Mesenteric fat pad (tissue), 1 donor: ENCODE data around the gene PAM. TPM values are rescaled to one million over a fixed set of nuclear protein-coding genes. Genes with fewer than 3 reads are reported as not detected.
"Not testable (repeated sequence)": the region's sequence is repeated elsewhere in the genome, so short reads cannot be mapped to it uniquely, and the experiment has no call there.

Experiments used
- DNase-seq: peaks from one replicate; pipeline ENCODE4 v3.0.0-alpha.2; 2020; ENCODE audit warnings: low spot score
- total RNA-seq: library from RNA; stranded (reverse); fragmentation: NEBNext Ultra II Directional; extraction: Animal tissue kit (Norgen Biotek cat#: 25700); gene quantifications from one replicate; pipeline ENCODE4 v1.2.1, GENCODE V29; 2021
- donor health status: DM: yes; HTN: yes; CAD: no.

Gene PAM
- total RNA-seq, 1 donor from 2014 or later = 216 TPM

GRCh38 chr5:102986074-102986473 lies 231.0 kb downstream of the PAM start:
- DNase-seq = no peak

- no peak for DNase-seq
These were observed 233.4 kb downstream of the PAM start for GRCh38 chr5:102988459-102988858.

GRCh38 chr5:102991802-102992201 lies 236.7 kb downstream of the PAM start:
- DNase-seq = no peak

GRCh38 chr5:102996011-102996575 lies 241.0 kb downstream of the PAM start:
- DNase-seq = no peak

- no peak for DNase-seq
These were observed 243.1 kb downstream of the PAM start for GRCh38 chr5:102998224-102998623.

GRCh38 chr5:102999191-102999590 lies 244.1 kb downstream of the PAM start:
- DNase-seq = no peak

- DNase-seq = not testable (repeated sequence)
These were observed 244.5 kb downstream of the PAM start for GRCh38 chr5:102999621-103000020.

GRCh38 chr5:103000089-103000488 lies 245.0 kb downstream of the PAM start:
- DNase-seq = no peak

GRCh38 chr5:103003872-103004271 lies 248.8 kb downstream of the PAM start:
- DNase-seq = no peak

- DNase-seq = no peak
These were observed 250.2 kb downstream of the PAM start for GRCh38 chr5:103005276-103005675.

GRCh38 chr5:103006921-103007320 lies 251.8 kb downstream of the PAM start:
- no peak for DNase-seq

GRCh38 chr5:103010168-103010567 lies 255.1 kb downstream of the PAM start:
- DNase-seq = no peak

- DNase-seq = no peak
These were observed 258.9 kb downstream of the PAM start for GRCh38 chr5:103013933-103014552.

GRCh38 chr5:103014983-103015382 lies 259.9 kb downstream of the PAM start:
- DNase-seq = no peak

GRCh38 chr5:103016167-103016566 lies 261.1 kb downstream of the PAM start:
- no peak for DNase-seq

- no peak for DNase-seq
These were observed 264.7 kb downstream of the PAM start for GRCh38 chr5:103019804-103020203.

GRCh38 chr5:103021314-103021713 lies 266.2 kb downstream of the PAM start:
- no peak for DNase-seq

GRCh38 chr5:103027267-103027666 lies 272.2 kb downstream of the PAM start:
- no peak for DNase-seq

GRCh38 chr5:103031607-103032006 lies 276.5 kb downstream of the PAM start:
- no peak for DNase-seq

- no peak for DNase-seq
These were observed 278.6 kb downstream of the PAM start for GRCh38 chr5:103033696-103034095.

GRCh38 chr5:103034662-103035392 lies 279.7 kb downstream of the PAM start:
- DNase-seq = no peak

GRCh38 chr5:103035701-103036100 lies 280.6 kb downstream of the PAM start:
- DNase-seq = no peak

GRCh38 chr5:103036601-103037000 lies 281.5 kb downstream of the PAM start:
- no peak for DNase-seq
